Peyer's patch (tissue), 4 donors: ENCODE results near the gene CACHD1.

Experiments used
- POLR2A ChIP-seq, 2 donors: fragments of 450-650 bp; IDR thresholded peaks; one replicate each; pipeline ENCODE4 v1.5.1; 2017; ENCODE audit warnings: antibody characterized with exemption in 2 of 2, mild to moderate bottlenecking in 2 of 2, moderate library complexity in 2 of 2
- TF ChIP-seq, protein P1 (sequence below), 6 experiments: fragments of 450-650 bp in 4 of 6; fragments of 200-600 bp in 2 of 6; sonication (generic) in 1 of 6; IDR thresholded peaks; one replicate each; pipeline ENCODE4 v1.5.1; 2017 to 2019; ENCODE audit warnings: antibody characterized with exemption in 6 of 6, mild to moderate bottlenecking in 3 of 6, moderate library complexity in 1 of 6

DNA sequence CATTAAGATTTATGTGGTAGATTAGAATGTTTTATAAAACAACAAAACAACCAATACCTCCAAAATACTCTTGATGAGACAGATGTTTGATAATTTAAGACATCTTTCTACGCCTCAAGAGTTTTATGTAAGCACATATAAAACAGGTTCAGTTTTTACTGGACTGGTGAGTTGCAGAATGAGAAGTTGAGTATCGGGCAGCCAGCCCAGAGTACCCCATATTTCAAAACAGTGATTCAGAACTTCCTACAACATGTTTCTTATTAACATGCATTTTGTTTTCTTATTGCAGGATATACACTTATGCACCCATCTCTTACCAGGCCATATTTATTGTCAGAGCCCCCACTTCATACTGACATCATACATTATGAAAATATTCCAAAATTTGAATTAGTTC, 183.5 kb downstream of the CACHD1 start:
- TF ChIP-seq POLR2A (IDR thresholded peaks at IDR 0.05), result no peak
- TF ChIP-seq, protein P1, sequence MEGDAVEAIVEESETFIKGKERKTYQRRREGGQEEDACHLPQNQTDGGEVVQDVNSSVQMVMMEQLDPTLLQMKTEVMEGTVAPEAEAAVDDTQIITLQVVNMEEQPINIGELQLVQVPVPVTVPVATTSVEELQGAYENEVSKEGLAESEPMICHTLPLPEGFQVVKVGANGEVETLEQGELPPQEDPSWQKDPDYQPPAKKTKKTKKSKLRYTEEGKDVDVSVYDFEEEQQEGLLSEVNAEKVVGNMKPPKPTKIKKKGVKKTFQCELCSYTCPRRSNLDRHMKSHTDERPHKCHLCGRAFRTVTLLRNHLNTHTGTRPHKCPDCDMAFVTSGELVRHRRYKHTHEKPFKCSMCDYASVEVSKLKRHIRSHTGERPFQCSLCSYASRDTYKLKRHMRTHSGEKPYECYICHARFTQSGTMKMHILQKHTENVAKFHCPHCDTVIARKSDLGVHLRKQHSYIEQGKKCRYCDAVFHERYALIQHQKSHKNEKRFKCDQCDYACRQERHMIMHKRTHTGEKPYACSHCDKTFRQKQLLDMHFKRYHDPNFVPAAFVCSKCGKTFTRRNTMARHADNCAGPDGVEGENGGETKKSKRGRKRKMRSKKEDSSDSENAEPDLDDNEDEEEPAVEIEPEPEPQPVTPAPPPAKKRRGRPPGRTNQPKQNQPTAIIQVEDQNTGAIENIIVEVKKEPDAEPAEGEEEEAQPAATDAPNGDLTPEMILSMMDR (IDR thresholded peaks at IDR 0.05), result no peak
